ENCODE data around the gene INPP4A.

DNA sequence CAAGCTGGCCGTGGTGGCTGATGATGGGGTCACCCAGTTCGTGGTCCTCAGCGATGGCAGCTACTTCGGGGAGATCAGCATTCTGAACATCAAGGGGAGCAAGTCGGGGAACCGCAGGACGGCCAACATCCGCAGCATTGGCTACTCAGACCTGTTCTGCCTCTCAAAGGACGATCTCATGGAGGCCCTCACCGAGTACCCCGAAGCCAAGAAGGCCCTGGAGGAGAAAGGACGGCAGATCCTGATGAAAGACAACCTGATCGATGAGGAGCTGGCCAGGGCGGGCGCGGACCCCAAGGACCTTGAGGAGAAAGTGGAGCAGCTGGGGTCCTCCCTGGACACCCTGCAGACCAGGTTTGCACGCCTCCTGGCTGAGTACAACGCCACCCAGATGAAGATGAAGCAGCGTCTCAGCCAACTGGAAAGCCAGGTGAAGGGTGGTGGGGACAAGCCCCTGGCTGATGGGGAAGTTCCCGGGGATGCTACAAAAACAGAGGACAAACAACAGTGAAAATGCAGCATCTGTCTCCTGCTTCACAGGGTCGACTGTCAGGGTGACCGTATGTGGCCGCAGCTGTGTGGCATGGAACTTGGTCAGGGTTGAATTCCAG, 47.8 kb upstream of the INPP4A start:
- TF ChIP-seq NFATC3 (CRISPR knock-in tag; IDR thresholded peaks at IDR 0.05), result no peak
- TF ChIP-seq CHCHD3 (CRISPR knock-in tag; IDR thresholded peaks at IDR 0.05), result no peak
- TF ChIP-seq, protein P1, sequence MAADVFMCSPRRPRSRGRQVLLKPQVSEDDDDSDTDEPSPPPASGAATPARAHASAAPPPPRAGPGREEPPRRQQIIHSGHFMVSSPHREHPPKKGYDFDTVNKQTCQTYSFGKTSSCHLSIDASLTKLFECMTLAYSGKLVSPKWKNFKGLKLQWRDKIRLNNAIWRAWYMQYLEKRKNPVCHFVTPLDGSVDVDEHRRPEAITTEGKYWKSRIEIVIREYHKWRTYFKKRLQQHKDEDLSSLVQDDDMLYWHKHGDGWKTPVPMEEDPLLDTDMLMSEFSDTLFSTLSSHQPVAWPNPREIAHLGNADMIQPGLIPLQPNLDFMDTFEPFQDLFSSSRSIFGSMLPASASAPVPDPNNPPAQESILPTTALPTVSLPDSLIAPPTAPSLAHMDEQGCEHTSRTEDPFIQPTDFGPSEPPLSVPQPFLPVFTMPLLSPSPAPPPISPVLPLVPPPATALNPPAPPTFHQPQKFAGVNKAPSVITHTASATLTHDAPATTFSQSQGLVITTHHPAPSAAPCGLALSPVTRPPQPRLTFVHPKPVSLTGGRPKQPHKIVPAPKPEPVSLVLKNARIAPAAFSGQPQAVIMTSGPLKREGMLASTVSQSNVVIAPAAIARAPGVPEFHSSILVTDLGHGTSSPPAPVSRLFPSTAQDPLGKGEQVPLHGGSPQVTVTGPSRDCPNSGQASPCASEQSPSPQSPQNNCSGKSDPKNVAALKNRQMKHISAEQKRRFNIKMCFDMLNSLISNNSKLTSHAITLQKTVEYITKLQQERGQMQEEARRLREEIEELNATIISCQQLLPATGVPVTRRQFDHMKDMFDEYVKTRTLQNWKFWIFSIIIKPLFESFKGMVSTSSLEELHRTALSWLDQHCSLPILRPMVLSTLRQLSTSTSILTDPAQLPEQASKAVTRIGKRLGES (CRISPR knock-in tag; IDR thresholded peaks at IDR 0.05; ENCODE audit: borderline replicate concordance), result no peak
- TF ChIP-seq, protein P2, sequence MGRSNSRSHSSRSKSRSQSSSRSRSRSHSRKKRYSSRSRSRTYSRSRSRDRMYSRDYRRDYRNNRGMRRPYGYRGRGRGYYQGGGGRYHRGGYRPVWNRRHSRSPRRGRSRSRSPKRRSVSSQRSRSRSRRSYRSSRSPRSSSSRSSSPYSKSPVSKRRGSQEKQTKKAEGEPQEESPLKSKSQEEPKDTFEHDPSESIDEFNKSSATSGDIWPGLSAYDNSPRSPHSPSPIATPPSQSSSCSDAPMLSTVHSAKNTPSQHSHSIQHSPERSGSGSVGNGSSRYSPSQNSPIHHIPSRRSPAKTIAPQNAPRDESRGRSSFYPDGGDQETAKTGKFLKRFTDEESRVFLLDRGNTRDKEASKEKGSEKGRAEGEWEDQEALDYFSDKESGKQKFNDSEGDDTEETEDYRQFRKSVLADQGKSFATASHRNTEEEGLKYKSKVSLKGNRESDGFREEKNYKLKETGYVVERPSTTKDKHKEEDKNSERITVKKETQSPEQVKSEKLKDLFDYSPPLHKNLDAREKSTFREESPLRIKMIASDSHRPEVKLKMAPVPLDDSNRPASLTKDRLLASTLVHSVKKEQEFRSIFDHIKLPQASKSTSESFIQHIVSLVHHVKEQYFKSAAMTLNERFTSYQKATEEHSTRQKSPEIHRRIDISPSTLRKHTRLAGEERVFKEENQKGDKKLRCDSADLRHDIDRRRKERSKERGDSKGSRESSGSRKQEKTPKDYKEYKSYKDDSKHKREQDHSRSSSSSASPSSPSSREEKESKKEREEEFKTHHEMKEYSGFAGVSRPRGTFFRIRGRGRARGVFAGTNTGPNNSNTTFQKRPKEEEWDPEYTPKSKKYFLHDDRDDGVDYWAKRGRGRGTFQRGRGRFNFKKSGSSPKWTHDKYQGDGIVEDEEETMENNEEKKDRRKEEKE (IDR thresholded peaks at IDR 0.05), result no peak
- no peak for TF ChIP-seq TP53 (CRISPR knock-in tag; conservative IDR thresholded peaks at IDR 0.05)
- TF ChIP-seq SATB2 (CRISPR knock-in tag; IDR thresholded peaks at IDR 0.05), result no peak
- no peak for TF ChIP-seq ZNF274 (CRISPR knock-in tag; IDR thresholded peaks at IDR 0.05)
- TF ChIP-seq POLR2AphosphoS5 (IDR thresholded peaks at IDR 0.05; ENCODE audit: low read depth, low read length), result no peak
- no peak for TF ChIP-seq TBP (CRISPR knock-in tag; IDR thresholded peaks at IDR 0.05)
- TF ChIP-seq, protein P3, sequence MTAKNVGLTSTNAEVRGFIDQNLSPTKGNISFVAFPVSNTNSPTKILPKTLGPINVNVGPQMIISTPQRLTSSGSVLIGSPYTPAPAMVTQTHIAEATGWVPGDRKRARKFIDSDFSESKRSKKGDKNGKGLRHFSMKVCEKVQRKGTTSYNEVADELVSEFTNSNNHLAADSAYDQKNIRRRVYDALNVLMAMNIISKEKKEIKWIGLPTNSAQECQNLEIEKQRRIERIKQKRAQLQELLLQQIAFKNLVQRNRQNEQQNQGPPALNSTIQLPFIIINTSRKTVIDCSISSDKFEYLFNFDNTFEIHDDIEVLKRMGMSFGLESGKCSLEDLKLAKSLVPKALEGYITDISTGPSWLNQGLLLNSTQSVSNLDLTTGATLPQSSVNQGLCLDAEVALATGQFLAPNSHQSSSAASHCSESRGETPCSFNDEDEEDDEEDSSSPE (CRISPR knock-in tag; IDR thresholded peaks at IDR 0.05), result no peak
- TF ChIP-seq RAD21 (CRISPR knock-in tag; IDR thresholded peaks at IDR 0.05), result no peak
- TF ChIP-seq EZH2 (conservative IDR thresholded peaks at IDR 0.05; ENCODE audit: low read depth, low read length), result no peak
